HL-60 (cell line): ENCODE results near the gene SH3BP5.

Experiments used
- DNase-seq, 2 experiments: peaks; one replicate each; pipeline ENCODE4 v3.0.0-alpha.2; 2010 to 2020; ENCODE audit warnings: low read depth in 1 of 2, low spot score in 1 of 2
- H3K27ac ChIP-seq: fragments of 250-450 bp; sonication (Bioruptor Pico); replicated peaks from 2 replicates; pipeline ENCODE4 v1.5.1; 2020; ENCODE audit warnings: mild to moderate bottlenecking, moderate library complexity
- H3K27me3 ChIP-seq: fragments of 250-450 bp; sonication (Bioruptor Pico); 2 replicates; pipeline ENCODE4 v1.5.1; 2021; ENCODE audit warnings: mild to moderate bottlenecking, moderate library complexity; ENCODE audit not compliant: insufficient read depth, poor library complexity, severe bottlenecking
- H3K4me3 ChIP-seq: replicated peaks from 2 replicates; pipeline ENCODE4 v1.5.1; 2011; ENCODE audit warnings: mild to moderate bottlenecking, control low read depth, low read length; ENCODE audit not compliant: insufficient read depth
- GABPA ChIP-seq: IDR thresholded peaks from 2 replicates; pipeline ENCODE4 v1.6.1; 2012; ENCODE audit warnings: low read depth
- POLR2AphosphoS5 ChIP-seq: IDR thresholded peaks from 2 replicates; pipeline ENCODE4 v1.6.1; 2012; ENCODE audit warnings: low read depth
- SPI1 ChIP-seq: IDR thresholded peaks from 2 replicates; pipeline ENCODE4 v1.6.1; 2012; ENCODE audit warnings: low read depth, mild to moderate bottlenecking, borderline replicate concordance
- TF ChIP-seq, protein P1 (sequence below): IDR thresholded peaks from one replicate; pipeline ENCODE4 v1.5.1; 2011; ENCODE audit warnings: low read length, control low read depth, inconsistent platforms; ENCODE audit not compliant: insufficient read depth
- TF ChIP-seq, protein P2 (sequence below): IDR thresholded peaks from 2 replicates; pipeline ENCODE4 v1.6.1; 2012; ENCODE audit warnings: low read depth; ENCODE audit not compliant: insufficient replicate concordance

Gene SH3BP5

GRCh38 chr3:15255215-15255614, 77.2 kb downstream of the SH3BP5 start:
- no peak overlapping the region for H3K27ac ChIP-seq
- DNase-seq: no peak
- TF ChIP-seq, protein P1, sequence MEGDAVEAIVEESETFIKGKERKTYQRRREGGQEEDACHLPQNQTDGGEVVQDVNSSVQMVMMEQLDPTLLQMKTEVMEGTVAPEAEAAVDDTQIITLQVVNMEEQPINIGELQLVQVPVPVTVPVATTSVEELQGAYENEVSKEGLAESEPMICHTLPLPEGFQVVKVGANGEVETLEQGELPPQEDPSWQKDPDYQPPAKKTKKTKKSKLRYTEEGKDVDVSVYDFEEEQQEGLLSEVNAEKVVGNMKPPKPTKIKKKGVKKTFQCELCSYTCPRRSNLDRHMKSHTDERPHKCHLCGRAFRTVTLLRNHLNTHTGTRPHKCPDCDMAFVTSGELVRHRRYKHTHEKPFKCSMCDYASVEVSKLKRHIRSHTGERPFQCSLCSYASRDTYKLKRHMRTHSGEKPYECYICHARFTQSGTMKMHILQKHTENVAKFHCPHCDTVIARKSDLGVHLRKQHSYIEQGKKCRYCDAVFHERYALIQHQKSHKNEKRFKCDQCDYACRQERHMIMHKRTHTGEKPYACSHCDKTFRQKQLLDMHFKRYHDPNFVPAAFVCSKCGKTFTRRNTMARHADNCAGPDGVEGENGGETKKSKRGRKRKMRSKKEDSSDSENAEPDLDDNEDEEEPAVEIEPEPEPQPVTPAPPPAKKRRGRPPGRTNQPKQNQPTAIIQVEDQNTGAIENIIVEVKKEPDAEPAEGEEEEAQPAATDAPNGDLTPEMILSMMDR: no peak
- TF ChIP-seq, protein P2, sequence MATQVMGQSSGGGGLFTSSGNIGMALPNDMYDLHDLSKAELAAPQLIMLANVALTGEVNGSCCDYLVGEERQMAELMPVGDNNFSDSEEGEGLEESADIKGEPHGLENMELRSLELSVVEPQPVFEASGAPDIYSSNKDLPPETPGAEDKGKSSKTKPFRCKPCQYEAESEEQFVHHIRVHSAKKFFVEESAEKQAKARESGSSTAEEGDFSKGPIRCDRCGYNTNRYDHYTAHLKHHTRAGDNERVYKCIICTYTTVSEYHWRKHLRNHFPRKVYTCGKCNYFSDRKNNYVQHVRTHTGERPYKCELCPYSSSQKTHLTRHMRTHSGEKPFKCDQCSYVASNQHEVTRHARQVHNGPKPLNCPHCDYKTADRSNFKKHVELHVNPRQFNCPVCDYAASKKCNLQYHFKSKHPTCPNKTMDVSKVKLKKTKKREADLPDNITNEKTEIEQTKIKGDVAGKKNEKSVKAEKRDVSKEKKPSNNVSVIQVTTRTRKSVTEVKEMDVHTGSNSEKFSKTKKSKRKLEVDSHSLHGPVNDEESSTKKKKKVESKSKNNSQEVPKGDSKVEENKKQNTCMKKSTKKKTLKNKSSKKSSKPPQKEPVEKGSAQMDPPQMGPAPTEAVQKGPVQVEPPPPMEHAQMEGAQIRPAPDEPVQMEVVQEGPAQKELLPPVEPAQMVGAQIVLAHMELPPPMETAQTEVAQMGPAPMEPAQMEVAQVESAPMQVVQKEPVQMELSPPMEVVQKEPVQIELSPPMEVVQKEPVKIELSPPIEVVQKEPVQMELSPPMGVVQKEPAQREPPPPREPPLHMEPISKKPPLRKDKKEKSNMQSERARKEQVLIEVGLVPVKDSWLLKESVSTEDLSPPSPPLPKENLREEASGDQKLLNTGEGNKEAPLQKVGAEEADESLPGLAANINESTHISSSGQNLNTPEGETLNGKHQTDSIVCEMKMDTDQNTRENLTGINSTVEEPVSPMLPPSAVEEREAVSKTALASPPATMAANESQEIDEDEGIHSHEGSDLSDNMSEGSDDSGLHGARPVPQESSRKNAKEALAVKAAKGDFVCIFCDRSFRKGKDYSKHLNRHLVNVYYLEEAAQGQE: no peak
- TF ChIP-seq GABPA (no peak), POLR2AphosphoS5 (no peak), SPI1 (no peak)
- H3K27me3 ChIP-seq: no peaks in the 10 kb centered on the region
- H3K4me3 ChIP-seq: no peak overlapping the region

DNA sequence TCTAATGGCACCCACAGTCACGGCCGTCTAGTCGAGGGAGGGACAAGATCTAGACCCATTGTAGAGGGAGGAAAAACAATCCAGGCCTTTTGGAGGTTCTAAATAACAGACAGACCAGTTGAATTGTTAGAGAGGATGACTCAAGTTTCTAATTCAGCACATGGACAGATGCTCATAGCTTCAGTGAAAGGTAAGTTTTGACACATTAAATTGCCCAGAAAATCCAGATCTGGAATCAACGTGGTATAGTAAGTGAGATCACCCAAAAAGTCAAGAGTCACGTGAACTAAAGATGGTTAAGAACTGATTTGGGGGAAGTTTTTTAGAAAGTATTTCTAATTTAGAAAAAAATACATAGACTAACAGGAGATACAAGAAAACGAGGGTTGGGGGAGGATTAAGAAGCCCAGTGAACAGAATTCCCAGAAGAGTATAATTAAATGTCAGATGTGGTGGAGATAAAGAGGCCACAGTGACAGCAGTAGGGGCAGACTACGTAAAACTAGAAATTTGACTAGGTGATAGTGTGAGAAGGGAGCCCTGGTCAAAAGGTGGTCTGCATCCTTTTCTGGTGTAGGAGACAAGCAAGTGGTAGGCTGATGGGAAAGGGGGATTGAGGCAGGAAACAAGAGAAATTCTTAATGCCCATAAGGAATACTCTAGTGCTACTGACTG, 79.2 kb downstream of the SH3BP5 start:
- TF ChIP-seq, protein P1: no peak
- TF ChIP-seq GABPA: no peak
- no peak for DNase-seq
- no peak overlapping the region for H3K4me3 ChIP-seq
- no peaks in the 10 kb centered on the region for H3K27me3 ChIP-seq
- H3K27ac ChIP-seq: no peak overlapping the region

DNA sequence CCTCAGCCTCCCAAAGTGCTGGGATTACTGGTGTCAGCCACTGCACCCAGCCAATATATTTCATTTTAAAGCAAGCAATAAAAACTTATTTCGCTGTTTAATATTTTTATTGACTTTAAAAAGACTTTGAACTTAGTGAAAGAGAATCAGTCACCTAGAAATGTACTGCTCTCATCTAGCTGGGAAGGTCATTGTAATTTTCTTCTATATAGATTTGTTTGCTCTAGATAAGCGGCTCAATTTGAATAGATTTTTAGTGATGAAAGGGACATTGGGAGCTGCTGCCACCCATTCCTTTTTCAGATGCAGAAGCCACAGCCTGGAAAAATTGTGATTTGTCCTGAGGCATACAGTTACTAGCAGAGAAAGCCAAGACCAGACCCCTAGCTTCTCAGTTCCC, 86.2 kb downstream of the SH3BP5 start:
- no peak for DNase-seq

More for the DNA sequence above, 86.2 kb downstream of the SH3BP5 start:
- Histone ChIP-seq H3K27ac (no peak overlapping the region), H3K4me3 (no peak overlapping the region), H3K27me3 (no peaks in the 10 kb centered on the region)
- TF ChIP-seq, protein P1: no peak
- TF ChIP-seq SPI1 (no peak), POLR2AphosphoS5 (no peak), GABPA (no peak)
- TF ChIP-seq, protein P2: no peak
